ENCODE data around the gene SLC9A7.

The SLC9A7 gene

GRCh38 chrX:46569621-46570020 is 189.3 kb downstream of the SLC9A7 start:
- DNase-seq = no peak

GRCh38 chrX:46567388-46567787 is 191.5 kb downstream of the SLC9A7 start:
- DNase-seq = no peak

- no peak for DNase-seq
Measured at GRCh38 chrX:46561824-46562657, 196.9 kb downstream of the SLC9A7 start.

- no peak for DNase-seq
Measured at GRCh38 chrX:46559062-46559461, 199.9 kb downstream of the SLC9A7 start.

GRCh38 chrX:46554942-46555341 is 204.0 kb downstream of the SLC9A7 start:
- DNase-seq = peak in 1 of 2 experiments; percentile 18

- no peak for DNase-seq
Measured at GRCh38 chrX:46553935-46554334, 205.0 kb downstream of the SLC9A7 start.

- DNase-seq = peak in 1 of 2 experiments; percentile 38
Measured at GRCh38 chrX:46551494-46552128, 207.3 kb downstream of the SLC9A7 start.

- no peak for DNase-seq
Measured at GRCh38 chrX:46549914-46550313, 209.0 kb downstream of the SLC9A7 start.

All from SW 1271 (cell line).